HG03378 (cell line): ENCODE data around the gene ADGRF3.
"Not testable (repeated sequence)": the region's sequence is repeated elsewhere in the genome, so short reads cannot be mapped to it uniquely, and the experiment has no call there.

Source experiments
- ATAC-seq: cut with Tn5 transposase; IDR thresholded peaks from one replicate; pipeline ENCODE4 v1.9.1; 2021; ENCODE audit warnings: mild to moderate bottlenecking, moderate library complexity; ENCODE audit not compliant: unreplicated experiment

ADGRF3 gene

DNA sequence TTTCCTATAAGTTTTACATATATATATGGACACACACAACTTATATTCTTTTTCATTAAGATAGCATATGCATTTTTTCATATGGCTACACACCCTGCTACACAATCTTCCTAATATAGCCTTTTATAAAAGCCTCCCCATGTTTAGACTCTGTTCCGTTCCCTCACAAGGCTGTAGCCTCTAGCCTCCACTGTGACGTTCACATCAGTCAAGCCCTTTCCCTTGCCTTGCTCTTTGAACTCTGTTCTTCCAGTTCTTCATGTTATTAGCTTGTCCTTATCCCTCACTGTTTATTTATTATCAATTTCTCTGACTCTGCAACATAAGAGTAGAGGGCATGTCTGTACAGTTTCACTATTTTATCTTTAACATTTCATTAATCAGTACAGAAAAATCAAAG, 63.0 kb downstream of the ADGRF3 start:
- ATAC-seq = no peak

DNA sequence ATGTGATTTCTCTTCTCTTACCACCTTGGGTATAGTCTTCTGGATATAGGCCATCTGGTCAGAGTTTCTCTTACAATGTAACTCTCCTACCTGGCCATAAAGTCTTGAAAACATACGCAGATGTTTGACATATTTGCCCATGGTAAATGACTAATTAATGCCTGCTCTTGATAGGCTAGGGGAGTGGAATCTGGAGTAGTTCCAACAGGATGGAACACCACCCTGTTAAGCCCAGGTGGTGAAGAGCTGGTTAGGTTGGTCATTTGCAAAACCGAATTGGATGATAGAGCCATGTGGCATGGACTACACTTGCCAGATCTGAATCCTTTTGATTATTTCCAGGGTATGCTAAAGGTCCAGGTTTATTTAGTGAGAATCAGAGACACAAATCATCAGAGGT, 65.4 kb downstream of the ADGRF3 start:
- no peak for ATAC-seq

DNA sequence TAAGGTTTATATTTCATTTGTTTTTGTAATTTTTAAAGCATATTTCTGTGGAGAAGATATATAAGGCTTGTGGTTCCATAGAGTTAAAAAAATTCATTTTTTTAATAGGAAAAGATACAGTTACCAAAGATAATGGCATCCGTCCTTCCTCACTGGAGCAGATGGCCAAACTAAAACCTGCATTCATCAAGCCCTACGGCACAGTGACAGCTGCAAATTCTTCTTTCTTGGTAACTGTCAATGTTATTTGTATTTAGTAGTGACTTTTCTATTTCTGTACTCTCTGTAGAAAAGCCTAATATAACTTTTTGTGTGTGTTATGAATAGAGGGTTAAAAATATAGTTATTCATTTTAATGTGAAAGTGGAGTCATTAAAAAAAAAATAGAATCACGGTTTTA, 66.7 kb downstream of the ADGRF3 start:
- no peak for ATAC-seq

DNA sequence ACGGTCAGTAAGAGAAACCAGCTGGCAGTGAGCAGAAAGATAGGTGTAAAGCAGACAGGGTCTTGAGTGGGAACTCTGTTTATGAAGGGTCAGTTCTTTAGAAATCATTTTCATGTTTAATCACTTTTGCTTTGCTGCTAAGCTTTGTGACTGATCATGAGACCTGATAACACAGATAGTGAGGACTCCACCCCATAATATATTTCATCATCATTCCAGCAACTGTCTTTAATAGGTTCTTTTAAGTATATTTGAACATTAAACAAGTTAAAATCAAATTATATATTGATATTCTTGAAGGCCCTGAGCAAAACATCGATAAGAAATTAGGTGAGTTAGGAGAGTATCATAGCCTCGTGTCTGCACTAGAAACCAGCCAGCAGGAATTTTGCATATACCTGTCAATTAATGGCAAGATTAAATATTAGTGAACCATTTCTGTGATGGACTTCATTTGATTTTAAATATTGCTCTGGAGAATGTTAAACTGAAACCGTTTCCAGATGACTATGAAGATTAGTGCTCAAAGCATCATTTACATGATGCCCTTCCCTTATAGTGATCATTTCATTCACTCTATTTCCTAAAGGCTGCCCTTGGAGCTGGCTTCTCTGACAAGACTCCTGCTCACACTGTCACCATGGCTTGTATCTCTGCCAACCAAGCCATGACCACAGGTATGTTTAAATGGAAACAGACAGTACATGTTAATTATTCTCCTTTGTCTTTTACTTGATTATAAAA, 69.9 kb downstream of the ADGRF3 start:
- no peak for ATAC-seq

DNA sequence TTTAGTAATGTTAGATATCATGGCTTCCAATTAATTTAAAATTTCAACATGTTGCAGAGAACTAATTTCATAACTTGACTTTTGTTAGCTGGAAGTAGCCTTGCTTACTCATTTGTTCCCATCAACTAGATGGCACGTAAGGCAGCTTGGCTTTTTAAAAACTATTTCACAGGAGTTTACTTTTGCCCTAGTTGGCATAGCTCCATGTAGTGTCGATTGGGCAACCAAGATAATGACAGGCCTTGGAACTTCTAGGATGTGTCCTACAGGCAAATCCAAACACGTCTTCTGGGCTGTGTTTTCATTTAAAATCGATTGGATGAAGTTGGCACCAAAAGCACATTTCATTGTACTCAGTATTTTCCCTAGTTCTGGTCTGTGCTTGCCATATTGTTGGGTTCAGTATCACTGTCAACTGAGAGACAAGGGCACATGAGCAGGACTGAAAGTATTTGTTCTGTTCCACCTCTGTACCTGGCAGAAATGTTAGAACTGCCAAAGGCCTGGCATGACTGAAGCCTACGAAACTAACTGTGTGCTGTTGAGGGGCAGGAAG, 72.5 kb downstream of the ADGRF3 start:
- ATAC-seq = no peak

DNA sequence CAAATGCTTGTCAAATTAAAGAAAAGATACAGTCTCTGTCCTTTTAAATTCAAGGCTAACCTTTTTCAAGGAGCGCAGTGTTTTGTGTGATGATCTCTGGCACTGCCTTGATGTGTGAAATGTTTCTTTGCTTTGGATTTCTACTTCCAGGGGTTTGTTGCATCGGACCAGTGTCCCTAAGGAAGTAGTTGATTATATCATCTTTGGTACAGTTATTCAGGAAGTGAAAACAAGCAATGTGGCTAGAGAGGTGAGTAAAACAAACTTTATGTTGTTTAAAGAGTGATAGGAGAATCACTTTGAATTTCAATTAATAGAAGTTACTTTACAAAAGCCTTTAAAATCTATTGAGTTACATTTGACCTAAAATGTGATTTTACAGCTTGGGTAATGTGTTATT, 73.1 kb downstream of the ADGRF3 start:
- no peak for ATAC-seq

DNA sequence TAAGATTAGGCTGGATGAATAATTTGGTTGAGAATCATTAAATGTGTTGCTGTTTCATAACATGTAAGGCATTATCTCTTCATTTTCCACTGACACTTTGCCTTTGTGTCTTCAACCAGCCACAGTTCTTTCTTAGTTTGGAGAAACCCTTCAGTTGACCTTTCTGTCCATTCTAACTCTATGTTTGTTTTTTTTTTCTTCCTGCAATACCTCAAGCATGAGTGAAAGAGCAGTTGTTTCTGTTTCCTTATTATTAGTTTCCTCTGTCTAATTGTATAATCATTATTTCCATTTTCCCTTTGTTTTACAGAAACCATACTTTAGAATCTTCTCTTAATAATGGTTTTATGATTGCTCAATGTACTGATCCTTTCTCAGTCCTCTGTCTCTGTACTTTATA, 76.2 kb downstream of the ADGRF3 start:
- no peak for ATAC-seq

DNA sequence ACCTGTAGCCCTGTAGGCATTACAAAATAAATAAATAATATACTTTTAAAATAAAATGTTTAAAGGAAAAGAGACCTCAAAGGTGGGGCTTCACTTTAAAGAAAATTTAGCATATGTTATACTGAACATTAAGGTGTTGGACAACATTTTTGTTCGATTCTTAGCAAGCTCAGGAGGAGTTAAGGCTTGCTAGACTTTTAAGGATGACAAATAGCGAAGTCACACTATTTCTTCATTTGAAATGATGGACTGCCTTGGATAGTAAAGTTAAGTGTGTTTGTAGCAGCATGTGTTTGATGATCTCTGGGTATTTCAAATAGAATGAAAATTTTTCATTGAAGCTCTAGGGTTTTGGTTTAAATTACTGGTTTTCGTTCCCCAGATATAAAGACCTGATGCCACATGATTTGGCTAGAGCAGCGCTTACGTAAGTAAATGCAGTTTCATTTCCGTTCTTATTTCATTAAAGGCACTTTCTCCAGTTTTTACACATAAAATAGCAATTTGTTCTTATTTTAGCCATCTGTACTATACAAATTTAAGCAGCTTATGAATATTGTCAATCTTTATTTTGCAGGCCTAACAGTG, 76.9 kb downstream of the ADGRF3 start:
- no peak for ATAC-seq

DNA sequence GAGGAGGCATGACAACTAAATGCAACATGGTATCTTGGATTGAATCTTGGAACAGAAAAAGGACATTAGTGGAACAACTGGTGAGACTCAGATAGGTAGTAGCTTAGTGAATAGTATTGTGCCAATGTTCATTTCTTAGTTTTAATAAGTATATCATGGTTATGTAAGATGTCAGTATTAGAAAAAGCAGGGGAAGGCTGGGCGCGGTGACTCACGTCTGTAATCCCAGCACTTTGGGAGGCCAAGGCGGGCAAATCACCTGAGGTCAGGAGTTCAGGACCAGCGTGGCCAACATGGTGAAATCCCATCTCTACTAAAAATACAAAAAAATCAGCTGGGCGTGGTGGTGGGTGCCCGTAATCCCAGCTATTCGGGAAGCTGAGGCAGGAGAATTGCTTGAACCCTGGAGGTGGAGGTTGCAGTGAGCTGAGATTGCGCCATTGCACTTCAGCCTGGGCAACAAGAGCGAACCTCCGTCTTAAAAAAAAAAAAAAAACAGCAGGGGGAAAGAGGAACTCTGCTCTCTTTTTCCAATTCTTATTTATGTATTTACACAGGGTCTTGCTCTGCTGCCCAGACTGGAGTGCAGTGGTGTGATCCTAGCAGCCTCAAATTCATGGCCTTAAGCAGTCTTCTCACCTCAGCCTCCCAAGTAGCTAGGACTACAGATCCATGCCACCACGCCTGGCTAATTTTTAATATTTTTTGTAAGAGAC, 77.8 kb downstream of the ADGRF3 start:
- not testable (repeated sequence) for ATAC-seq

DNA sequence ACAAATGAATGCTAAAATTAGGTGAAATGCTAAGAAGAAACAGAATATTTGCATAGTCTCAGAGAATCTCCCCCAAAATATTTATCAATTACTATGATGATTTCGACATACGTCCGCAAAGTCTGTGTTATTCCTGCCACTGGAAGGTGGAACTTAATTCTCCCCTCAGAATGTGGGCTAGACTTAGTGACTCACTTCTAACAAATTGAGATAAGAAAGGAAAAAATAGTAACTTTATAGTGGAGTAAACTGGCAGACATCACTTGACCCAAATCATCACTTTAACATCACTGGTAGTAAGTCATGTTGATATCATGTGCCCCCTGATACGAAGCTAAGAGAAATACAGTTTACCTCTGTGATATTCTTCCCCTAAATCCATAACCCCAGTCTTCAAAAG, 78.4 kb downstream of the ADGRF3 start:
- ATAC-seq = no peak

DNA sequence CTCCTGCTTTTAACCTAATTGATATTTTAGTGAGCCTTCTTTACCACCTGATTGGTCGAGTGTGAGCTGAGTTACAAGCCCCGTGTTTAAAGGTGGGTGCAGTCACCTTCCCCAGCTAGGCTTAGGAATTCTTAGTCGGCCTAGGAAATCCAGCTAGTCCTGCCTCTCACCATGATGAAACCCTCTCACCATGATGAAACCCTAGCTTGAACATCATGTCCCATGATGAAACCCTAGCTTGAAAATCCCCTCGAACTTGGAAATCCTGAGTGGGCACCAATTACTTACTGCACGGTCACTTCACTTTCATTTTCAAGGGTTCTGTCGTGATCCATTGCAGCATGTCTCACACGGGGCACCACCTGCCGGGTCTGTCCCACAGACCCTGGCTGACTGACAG, 87.8 kb downstream of the ADGRF3 start:
- ATAC-seq = not testable (repeated sequence)
